ENCODE measurements around the gene NOTCH4.

NOTCH4 gene

GRCh38 chr6:32167154-32167760 is 56.6 kb downstream of the NOTCH4 start:
- DNase-seq (ENCODE audit: insufficient read length), result no peak
- TF ChIP-seq POLR2AphosphoS5 (IDR thresholded peaks at IDR 0.05; ENCODE audit: low read depth, low read length) (no peak), POLR2A (IDR thresholded peaks at IDR 0.05; ENCODE audit: low read depth, low read length) (no peak), TAF1 (IDR thresholded peaks at IDR 0.05; ENCODE audit: borderline replicate concordance, low read depth, low read length) (no peak)
- no peak for FAIRE-seq

GRCh38 chr6:32166411-32167061 is 57.3 kb downstream of the NOTCH4 start:
- no peak for FAIRE-seq
- no peak for DNase-seq (ENCODE audit: insufficient read length)
- TF ChIP-seq POLR2A (IDR thresholded peaks at IDR 0.05; ENCODE audit: low read depth, low read length) (no peak), POLR2AphosphoS5 (IDR thresholded peaks at IDR 0.05; ENCODE audit: low read depth, low read length) (no peak), TAF1 (IDR thresholded peaks at IDR 0.05; ENCODE audit: borderline replicate concordance, low read depth, low read length) (no peak)

GRCh38 chr6:32164295-32164694 is 59.6 kb downstream of the NOTCH4 start, which contains the start of gene EGFL8:
TSS of gene EGFL8 (plus strand) at chr6:32164595. CDS start at chr6:32166166, 1,571 bp downstream.
- TF ChIP-seq POLR2A (IDR thresholded peaks at IDR 0.05; ENCODE audit: low read depth, low read length) (no peak), POLR2AphosphoS5 (IDR thresholded peaks at IDR 0.05; ENCODE audit: low read depth, low read length) (no peak), TAF1 (IDR thresholded peaks at IDR 0.05; ENCODE audit: borderline replicate concordance, low read depth, low read length) (no peak)
- FAIRE-seq, result no peak
- DNase-seq (ENCODE audit: insufficient read length), result no peak

GRCh38 chr6:32163559-32164258 is 60.2 kb downstream of the NOTCH4 start:
- no peak for DNase-seq (ENCODE audit: insufficient read length)
- no peak for FAIRE-seq
- TF ChIP-seq POLR2AphosphoS5 (IDR thresholded peaks at IDR 0.05; ENCODE audit: low read depth, low read length), result no peak
- no peak for TF ChIP-seq TAF1 (IDR thresholded peaks at IDR 0.05; ENCODE audit: borderline replicate concordance, low read depth, low read length)
- TF ChIP-seq POLR2A (IDR thresholded peaks at IDR 0.05; ENCODE audit: low read depth, low read length), result no peak

GRCh38 chr6:32158052-32158451 is 65.8 kb downstream of the NOTCH4 start:
- no peak for FAIRE-seq
- TF ChIP-seq POLR2AphosphoS5 (IDR thresholded peaks at IDR 0.05; ENCODE audit: low read depth, low read length), result no peak
- TF ChIP-seq POLR2A (IDR thresholded peaks at IDR 0.05; ENCODE audit: low read depth, low read length), result no peak
- TF ChIP-seq TAF1 (IDR thresholded peaks at IDR 0.05; ENCODE audit: borderline replicate concordance, low read depth, low read length), result no peak
- DNase-seq (ENCODE audit: insufficient read length), result no peak

- FAIRE-seq (no peak), DNase-seq (ENCODE audit: insufficient read length) (no peak)
- TF ChIP-seq TAF1 (IDR thresholded peaks at IDR 0.05; ENCODE audit: borderline replicate concordance, low read depth, low read length), result no peak
- TF ChIP-seq POLR2A (IDR thresholded peaks at IDR 0.05; ENCODE audit: low read depth, low read length), result no peak
- TF ChIP-seq POLR2AphosphoS5 (IDR thresholded peaks at IDR 0.05; ENCODE audit: low read depth, low read length), result no peak
Measured at GRCh38 chr6:32156891-32157290, 67.0 kb downstream of the NOTCH4 start.

GRCh38 chr6:32154514-32155161 is 69.2 kb downstream of the NOTCH4 start:
- DNase-seq (ENCODE audit: insufficient read length) (peak; percentile 80), FAIRE-seq (peak; percentile 88)
- TF ChIP-seq TAF1 (IDR thresholded peaks at IDR 0.05; ENCODE audit: borderline replicate concordance, low read depth, low read length) (no peak), POLR2A (IDR thresholded peaks at IDR 0.05; ENCODE audit: low read depth, low read length) (no peak), POLR2AphosphoS5 (IDR thresholded peaks at IDR 0.05; ENCODE audit: low read depth, low read length) (no peak)

GRCh38 chr6:32153564-32154513 is 70.0 kb downstream of the NOTCH4 start, which contains the start of gene PPT2:
TSS of gene PPT2 (plus strand) at chr6:32154141. CDS start at chr6:32154595, 454 bp downstream.
- TF ChIP-seq POLR2AphosphoS5 (IDR thresholded peaks at IDR 0.05; ENCODE audit: low read depth, low read length) (no peak), TAF1 (IDR thresholded peaks at IDR 0.05; ENCODE audit: borderline replicate concordance, low read depth, low read length) (no peak), POLR2A (IDR thresholded peaks at IDR 0.05; ENCODE audit: low read depth, low read length) (no peak)
- DNase-seq (ENCODE audit: insufficient read length), result no peak
- FAIRE-seq, result peak; percentile 60

- DNase-seq (ENCODE audit: insufficient read length) (no peak), FAIRE-seq (no peak)
- no peak for TF ChIP-seq POLR2A (IDR thresholded peaks at IDR 0.05; ENCODE audit: low read depth, low read length)
- no peak for TF ChIP-seq TAF1 (IDR thresholded peaks at IDR 0.05; ENCODE audit: borderline replicate concordance, low read depth, low read length)
- no peak for TF ChIP-seq POLR2AphosphoS5 (IDR thresholded peaks at IDR 0.05; ENCODE audit: low read depth, low read length)
Measured at GRCh38 chr6:32152769-32153563, 70.9 kb downstream of the NOTCH4 start.

Measured in GM12892 (cell line).